OCI-LY3 (cell line): ENCODE measurements around the gene PGM1.

Source experiments
- EZH2phosphoT487 ChIP-seq: fragments of 200-600 bp; shearing (Covaris generic); IDR thresholded peaks from 2 replicates; pipeline ENCODE4 v1.6.1; 2018; ENCODE audit warnings: antibody characterized with exemption, mixed run types, low read depth
- TF ChIP-seq, protein P1 (sequence below): fragments of 200-600, 300-600 bp; sonication (generic); IDR thresholded peaks from 2 replicates; pipeline ENCODE4 v1.5.1; 2014; ENCODE audit warnings: antibody characterized with exemption, low read length, low read depth

DNA sequence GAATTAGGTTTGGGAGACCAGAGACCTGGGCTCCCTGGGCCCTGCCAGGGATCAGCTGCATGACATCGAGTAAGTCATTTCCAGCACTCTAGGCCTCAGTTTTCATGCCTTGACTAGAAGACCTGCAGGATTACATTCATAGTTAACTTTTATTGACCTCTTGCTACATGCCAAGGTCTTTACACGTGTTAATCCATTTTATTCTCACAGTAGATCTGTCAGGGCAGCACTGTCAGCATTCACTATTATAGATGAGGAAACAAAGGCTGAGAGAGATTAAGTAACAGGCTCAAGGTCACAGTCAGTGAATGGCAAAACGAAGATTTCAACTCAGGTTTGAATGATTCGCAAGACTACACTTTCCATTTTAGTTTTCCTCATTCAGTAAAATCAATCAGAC is 37.0 kb downstream of the PGM1 start:
- TF ChIP-seq, protein P1, sequence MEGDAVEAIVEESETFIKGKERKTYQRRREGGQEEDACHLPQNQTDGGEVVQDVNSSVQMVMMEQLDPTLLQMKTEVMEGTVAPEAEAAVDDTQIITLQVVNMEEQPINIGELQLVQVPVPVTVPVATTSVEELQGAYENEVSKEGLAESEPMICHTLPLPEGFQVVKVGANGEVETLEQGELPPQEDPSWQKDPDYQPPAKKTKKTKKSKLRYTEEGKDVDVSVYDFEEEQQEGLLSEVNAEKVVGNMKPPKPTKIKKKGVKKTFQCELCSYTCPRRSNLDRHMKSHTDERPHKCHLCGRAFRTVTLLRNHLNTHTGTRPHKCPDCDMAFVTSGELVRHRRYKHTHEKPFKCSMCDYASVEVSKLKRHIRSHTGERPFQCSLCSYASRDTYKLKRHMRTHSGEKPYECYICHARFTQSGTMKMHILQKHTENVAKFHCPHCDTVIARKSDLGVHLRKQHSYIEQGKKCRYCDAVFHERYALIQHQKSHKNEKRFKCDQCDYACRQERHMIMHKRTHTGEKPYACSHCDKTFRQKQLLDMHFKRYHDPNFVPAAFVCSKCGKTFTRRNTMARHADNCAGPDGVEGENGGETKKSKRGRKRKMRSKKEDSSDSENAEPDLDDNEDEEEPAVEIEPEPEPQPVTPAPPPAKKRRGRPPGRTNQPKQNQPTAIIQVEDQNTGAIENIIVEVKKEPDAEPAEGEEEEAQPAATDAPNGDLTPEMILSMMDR, result no peak
- TF ChIP-seq EZH2phosphoT487, result no peak
